ENCODE measurements around the gene LYPD3. TPM values are rescaled to one million over a fixed set of nuclear protein-coding genes. Genes with fewer than 3 reads are reported as not detected.
"Not testable (repeated sequence)": the region's sequence is repeated elsewhere in the genome, so short reads cannot be mapped to it uniquely, and the experiment has no call there.

Gene LYPD3
- total RNA-seq (1 to 10 TPM; 5.1 to 7.4 TPM), total RNA-seq (1.7 to 2.9 reads per million in 2 donors)

DNA sequence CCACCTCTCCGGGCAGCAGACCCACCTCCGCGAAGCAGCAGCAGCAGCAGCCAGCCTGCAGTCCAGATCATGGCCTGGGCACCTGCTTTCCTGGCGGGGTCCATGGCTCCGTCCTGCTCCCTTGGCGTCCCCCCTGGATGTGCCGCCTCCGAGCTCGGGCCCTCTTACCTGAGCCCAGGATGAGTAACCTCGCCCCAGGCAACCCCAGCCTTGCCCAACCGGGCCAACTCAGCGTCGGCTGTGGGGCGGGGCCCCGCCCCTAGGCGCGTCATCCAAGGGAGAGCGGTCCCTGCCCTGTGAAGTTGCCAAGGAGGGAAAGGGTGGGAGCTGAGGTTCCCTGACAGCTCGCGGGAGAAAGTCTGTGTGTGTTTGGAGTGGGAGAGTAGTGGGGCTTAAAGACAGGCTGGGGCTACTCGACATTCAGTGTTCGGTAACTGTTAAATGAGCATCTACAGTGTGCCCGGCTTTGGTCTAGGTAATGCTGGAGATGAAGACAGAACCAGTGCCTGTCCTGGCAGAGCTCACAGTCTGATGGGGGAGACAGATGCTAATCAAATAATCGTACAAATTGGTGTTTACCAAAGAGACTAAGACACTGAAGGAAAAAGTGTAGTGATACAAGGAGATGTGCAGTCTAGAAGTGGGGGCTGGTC, at the start of gene LYPD3:
TSS of gene LYPD3 (minus strand) at position 141 of the 653 bp plus-strand sequence. CDS start at position 104, 37 bp downstream.
- DNase-seq (no peak), ATAC-seq (no peak)
- Mint-ChIP-seq H3K36me3 (ENCODE audit: low read depth) (no peaks in the 10 kb centered on the region), H3K4me3 (peak within 1 kb of the TSS; percentile 92), H3K27ac (peak within 1 kb of the TSS; percentile 88), H3K4me1 (peaks cover 47% of the 10 kb centered on the region), H3K27me3 (no peaks in the 10 kb centered on the region)
- no peaks in the 10 kb centered on the region for H3K9me3 ChIP-seq (ENCODE audit: control insufficient read depth, low read length, poor library complexity, severe bottlenecking)

GRCh38 chr19:43512399-43512798, 47.0 kb upstream of the LYPD3 start:
- ATAC-seq; H3K36me3 Mint-ChIP-seq (ENCODE audit: low read depth); H3K9me3 ChIP-seq (ENCODE audit: control insufficient read depth, low read length, poor library complexity, severe bottlenecking); H3K4me3 Mint-ChIP-seq; H3K27me3 Mint-ChIP-seq; H3K4me1 Mint-ChIP-seq; DNase-seq: not testable (repeated sequence)
- peak overlapping the region; percentile 45 for H3K27ac Mint-ChIP-seq

GRCh38 chr19:43511324-43511723, 45.9 kb upstream of the LYPD3 start:
- DNase-seq: no peak
- Mint-ChIP-seq H3K36me3 (ENCODE audit: low read depth) (peaks cover 5% of the 10 kb centered on the region), H3K4me1 (no peaks in the 10 kb centered on the region), H3K27ac (no peak overlapping the region), H3K27me3 (no peaks in the 10 kb centered on the region), H3K4me3 (no peak overlapping the region)
- H3K9me3 ChIP-seq (ENCODE audit: control insufficient read depth, low read length, poor library complexity, severe bottlenecking): no peaks in the 10 kb centered on the region
- ATAC-seq: no peak

GRCh38 chr19:43510713-43511112, 45.3 kb upstream of the LYPD3 start:
- Mint-ChIP-seq H3K4me1 (no peaks in the 10 kb centered on the region), H3K4me3 (no peak overlapping the region), H3K36me3 (ENCODE audit: low read depth) (peaks cover 5% of the 10 kb centered on the region), H3K27ac (no peak overlapping the region), H3K27me3 (no peaks in the 10 kb centered on the region)
- DNase-seq (no peak), ATAC-seq (no peak)
- H3K9me3 ChIP-seq (ENCODE audit: control insufficient read depth, low read length, poor library complexity, severe bottlenecking): no peaks in the 10 kb centered on the region

- no peaks in the 10 kb centered on the region for H3K9me3 ChIP-seq (ENCODE audit: control insufficient read depth, low read length, poor library complexity, severe bottlenecking)
- no peak for DNase-seq
- Mint-ChIP-seq H3K27me3 (no peaks in the 10 kb centered on the region), H3K27ac (peak overlapping the region; percentile 41), H3K4me1 (peaks cover 17% of the 10 kb centered on the region), H3K36me3 (ENCODE audit: low read depth) (peaks cover 8% of the 10 kb centered on the region), H3K4me3 (no peak overlapping the region)
- no peak for ATAC-seq
Measured at GRCh38 chr19:43507880-43508279, 42.5 kb upstream of the LYPD3 start.

- no peak for DNase-seq
- no peak overlapping the region for H3K4me3 Mint-ChIP-seq
- ATAC-seq: no peak
- peaks cover 23% of the 10 kb centered on the region for H3K4me1 Mint-ChIP-seq
- no peaks in the 10 kb centered on the region for H3K27me3 Mint-ChIP-seq
- H3K36me3 Mint-ChIP-seq (ENCODE audit: low read depth): peaks cover 8% of the 10 kb centered on the region
- no peaks in the 10 kb centered on the region for H3K9me3 ChIP-seq (ENCODE audit: control insufficient read depth, low read length, poor library complexity, severe bottlenecking)
- peak overlapping the region; percentile 67 for H3K27ac Mint-ChIP-seq
Measured at GRCh38 chr19:43506629-43507028, 41.2 kb upstream of the LYPD3 start.

- H3K4me1 Mint-ChIP-seq: peaks cover 23% of the 10 kb centered on the region
- H3K36me3 Mint-ChIP-seq (ENCODE audit: low read depth): peaks cover 9% of the 10 kb centered on the region
- no peaks in the 10 kb centered on the region for H3K27me3 Mint-ChIP-seq
- DNase-seq (no peak), ATAC-seq (no peak)
- peak overlapping the region; percentile 67 for H3K27ac Mint-ChIP-seq
- no peaks in the 10 kb centered on the region for H3K9me3 ChIP-seq (ENCODE audit: control insufficient read depth, low read length, poor library complexity, severe bottlenecking)
- H3K4me3 Mint-ChIP-seq: no peak overlapping the region
Measured at GRCh38 chr19:43505941-43506340, 40.5 kb upstream of the LYPD3 start.

DNA sequence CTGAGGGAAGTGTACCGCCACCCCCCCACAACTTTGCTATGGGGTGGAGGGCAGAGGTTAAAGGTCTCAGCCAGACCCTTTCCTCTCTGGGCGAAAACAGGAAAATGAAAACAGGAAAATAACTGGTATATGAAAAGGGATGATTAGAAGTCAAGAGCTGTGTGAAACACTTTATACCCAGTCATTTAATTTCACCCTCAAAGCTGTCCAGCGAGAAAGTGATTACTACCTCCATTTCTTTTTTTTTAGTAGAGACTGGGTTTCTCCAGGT, 39.7 kb upstream of the LYPD3 start:
- H3K9me3 ChIP-seq (ENCODE audit: control insufficient read depth, low read length, poor library complexity, severe bottlenecking): no peaks in the 10 kb centered on the region
- peak overlapping the region; percentile 94 for H3K27ac Mint-ChIP-seq
- no peaks in the 10 kb centered on the region for H3K27me3 Mint-ChIP-seq
- H3K4me1 Mint-ChIP-seq: peaks cover 25% of the 10 kb centered on the region
- peaks cover 11% of the 10 kb centered on the region for H3K36me3 Mint-ChIP-seq (ENCODE audit: low read depth)
- ATAC-seq: no peak
- peak overlapping the region; percentile 96 for H3K4me3 Mint-ChIP-seq
- no peak for DNase-seq

DNA sequence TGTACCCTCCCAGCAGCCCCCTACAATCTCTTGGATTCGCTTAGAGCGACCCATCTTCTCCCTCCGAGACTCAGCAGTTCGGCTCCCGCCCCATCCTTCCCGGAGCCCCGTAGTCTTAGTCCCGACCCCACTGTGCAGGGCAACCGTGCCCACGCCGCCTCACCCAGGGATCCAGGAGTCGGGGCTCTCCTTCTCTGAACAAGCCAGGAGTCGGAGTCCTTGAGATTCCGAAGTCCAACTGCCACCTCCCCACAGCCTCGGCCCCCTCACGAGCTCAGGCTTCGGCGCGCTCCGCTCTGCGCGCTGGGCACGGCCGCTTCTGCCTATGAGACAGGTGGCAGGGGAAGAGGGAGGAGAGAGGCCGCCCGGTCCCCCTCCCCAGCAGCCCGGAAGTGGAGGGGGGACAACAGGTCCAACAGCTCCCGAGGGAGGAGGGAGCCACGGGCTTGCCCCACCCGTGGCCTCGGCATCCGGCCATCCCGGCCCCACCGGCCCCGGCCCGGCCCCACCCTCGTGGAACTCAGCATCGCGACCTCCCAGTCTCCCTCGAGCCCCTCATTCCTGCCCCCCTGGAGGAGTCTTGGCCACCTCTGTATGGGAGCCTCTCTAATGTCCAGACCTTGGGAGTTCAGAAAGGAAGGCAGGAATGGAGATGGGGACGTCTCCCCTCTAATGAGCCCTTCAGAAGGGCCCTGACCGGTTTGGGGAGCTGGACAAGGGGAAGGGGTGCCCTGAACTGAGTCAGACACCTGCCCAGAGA, 39.2 kb upstream of the LYPD3 start, which contains the start of gene PHLDB3:
TSS of gene PHLDB3 (minus strand) at position 321 of the 760 bp plus-strand sequence. CDS start 628 bp downstream, outside the sequence.
- peaks cover 11% of the 10 kb centered on the region for H3K36me3 Mint-ChIP-seq (ENCODE audit: low read depth)
- no peaks in the 10 kb centered on the region for H3K27me3 Mint-ChIP-seq
- peaks cover 25% of the 10 kb centered on the region for H3K4me1 Mint-ChIP-seq
- peak; percentile 45 for ATAC-seq
- peak within 1 kb of the TSS; percentile 96 for H3K4me3 Mint-ChIP-seq
- no peaks in the 10 kb centered on the region for H3K9me3 ChIP-seq (ENCODE audit: control insufficient read depth, low read length, poor library complexity, severe bottlenecking)
- DNase-seq: peak; percentile 28 to 38 (median 32)
- H3K27ac Mint-ChIP-seq: peak within 1 kb of the TSS; percentile 94

DNA sequence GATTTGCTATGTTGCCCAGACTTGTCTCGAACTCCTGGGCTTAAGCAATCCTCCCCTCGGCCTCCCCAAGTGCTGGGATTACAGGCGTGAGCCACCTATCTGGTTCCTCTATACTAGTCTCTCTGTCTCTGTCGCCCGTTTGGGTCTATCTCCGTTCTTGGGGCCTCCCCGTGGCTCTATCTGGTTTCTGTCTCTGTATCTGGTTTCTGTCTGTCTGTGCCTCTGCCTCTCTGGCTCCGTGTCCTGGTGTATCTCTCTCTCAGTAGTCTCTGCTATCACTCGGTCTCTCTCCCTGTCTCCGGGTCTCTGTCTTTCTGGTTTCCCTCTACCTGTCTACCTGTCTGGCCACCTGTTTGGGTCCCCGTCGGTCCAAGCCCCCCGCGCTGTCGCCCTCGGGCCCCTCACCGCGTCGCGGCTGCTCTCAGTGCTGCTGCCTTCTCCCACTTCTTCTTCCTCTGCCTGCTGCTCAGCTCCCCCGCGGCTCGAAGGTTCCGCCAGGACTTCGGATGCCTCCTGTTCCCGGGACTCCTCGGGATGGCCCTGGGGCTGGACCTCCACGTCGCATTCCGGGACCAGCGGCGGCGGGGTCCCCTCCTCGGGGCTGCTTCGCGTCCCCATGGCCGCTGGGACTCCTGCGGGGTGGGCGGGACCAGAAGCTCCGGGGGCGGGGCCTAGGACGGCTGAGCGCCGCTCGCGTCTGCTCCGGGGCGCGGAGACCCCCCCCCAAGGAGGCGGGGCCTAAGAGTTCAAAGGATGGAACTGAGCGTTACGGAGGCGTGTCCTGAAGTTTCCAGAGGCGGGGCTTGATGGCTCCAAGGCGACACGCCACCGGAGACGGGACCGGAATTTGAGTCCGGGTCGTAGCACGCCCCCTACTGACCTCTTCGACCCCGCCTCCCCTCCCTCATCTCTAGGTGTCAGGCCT, 38.4 kb upstream of the LYPD3 start:
- H3K4me1 Mint-ChIP-seq: peaks cover 31% of the 10 kb centered on the region
- peak overlapping the region; percentile 94 for H3K27ac Mint-ChIP-seq
- peak overlapping the region; percentile 96 for H3K4me3 Mint-ChIP-seq
- peaks cover 12% of the 10 kb centered on the region for H3K36me3 Mint-ChIP-seq (ENCODE audit: low read depth)
- H3K9me3 ChIP-seq (ENCODE audit: control insufficient read depth, low read length, poor library complexity, severe bottlenecking): no peaks in the 10 kb centered on the region
- DNase-seq (peak; percentile 96 to 99 (median 99)), ATAC-seq (peak; percentile 97)
- no peaks in the 10 kb centered on the region for H3K27me3 Mint-ChIP-seq

DNA sequence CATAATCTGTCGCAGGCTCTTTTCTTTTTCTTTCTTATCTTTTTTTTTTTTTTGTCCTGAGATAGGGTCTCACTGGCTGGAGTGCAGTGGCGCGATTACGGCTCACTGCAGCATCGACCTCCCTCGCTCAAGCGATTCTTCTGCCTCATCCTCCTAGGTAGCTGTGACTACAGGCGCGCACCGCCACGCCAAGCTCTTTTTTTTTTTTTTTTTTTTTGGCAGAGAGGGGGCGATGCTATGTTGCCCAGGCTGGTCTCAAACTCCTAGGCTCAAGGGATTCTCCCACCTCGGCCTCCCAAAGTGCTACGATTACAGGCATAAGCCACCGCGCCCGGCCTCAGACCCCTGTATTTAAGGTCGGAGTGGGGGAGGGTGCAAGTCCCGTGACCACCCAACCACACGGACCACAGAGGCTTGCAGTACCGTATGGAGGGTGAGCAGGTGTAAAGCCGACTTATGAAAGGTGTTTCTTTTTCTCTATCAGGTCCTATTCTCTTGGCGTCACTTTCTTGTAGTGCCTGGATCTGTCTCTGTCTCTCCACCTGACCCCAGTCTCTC, 37.1 kb upstream of the LYPD3 start:
- no peaks in the 10 kb centered on the region for H3K9me3 ChIP-seq (ENCODE audit: control insufficient read depth, low read length, poor library complexity, severe bottlenecking)
- H3K36me3 Mint-ChIP-seq (ENCODE audit: low read depth): peaks cover 17% of the 10 kb centered on the region
- no peak for DNase-seq
- peak overlapping the region; percentile 94 for H3K27ac Mint-ChIP-seq
- H3K4me1 Mint-ChIP-seq: peaks cover 34% of the 10 kb centered on the region
- ATAC-seq: no peak
- peak overlapping the region; percentile 96 for H3K4me3 Mint-ChIP-seq
- no peaks in the 10 kb centered on the region for H3K27me3 Mint-ChIP-seq

DNA sequence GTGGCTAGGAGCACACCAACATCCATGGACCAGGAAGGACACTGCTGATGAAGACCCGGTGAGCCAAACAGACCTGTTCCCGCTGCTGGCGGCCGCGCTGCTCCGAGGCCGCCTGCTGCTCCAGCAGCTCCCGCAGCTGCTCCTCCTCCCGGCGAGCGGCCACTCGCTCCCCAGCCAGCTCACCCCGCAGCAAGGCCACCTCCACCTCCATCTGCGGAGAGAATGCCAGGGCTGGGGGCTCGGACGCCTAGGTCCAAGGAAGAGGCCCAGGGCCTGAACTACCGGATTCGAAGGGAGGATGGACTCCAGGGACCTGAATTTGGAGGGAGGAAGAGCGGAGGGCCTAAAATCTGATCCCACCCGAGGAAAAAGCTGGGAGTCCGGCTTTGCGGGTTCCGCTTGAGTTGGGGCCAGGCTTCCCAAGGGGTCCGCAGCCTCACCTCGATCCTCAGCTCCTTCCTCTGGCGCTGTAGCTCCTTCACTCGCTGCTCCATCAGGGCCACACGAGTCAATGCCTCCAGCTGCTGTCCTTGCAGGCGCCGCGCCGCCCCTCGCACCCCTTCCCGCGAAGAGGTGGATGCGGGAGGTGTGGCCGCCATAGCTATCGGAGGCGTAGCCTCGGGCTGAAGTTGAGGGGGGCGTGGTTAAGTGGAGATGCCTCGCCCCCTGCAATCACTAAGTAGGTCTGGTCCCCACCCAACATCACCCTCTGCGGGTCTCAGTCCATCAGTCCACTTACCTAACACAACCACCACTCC, 36.4 kb upstream of the LYPD3 start:
- no peak for DNase-seq
- H3K4me3 Mint-ChIP-seq: no peak overlapping the region
- no peak for ATAC-seq
- no peak overlapping the region for H3K27ac Mint-ChIP-seq
- peaks cover 34% of the 10 kb centered on the region for H3K4me1 Mint-ChIP-seq
- no peaks in the 10 kb centered on the region for H3K27me3 Mint-ChIP-seq
- H3K36me3 Mint-ChIP-seq (ENCODE audit: low read depth): peaks cover 18% of the 10 kb centered on the region
- no peaks in the 10 kb centered on the region for H3K9me3 ChIP-seq (ENCODE audit: control insufficient read depth, low read length, poor library complexity, severe bottlenecking)
